ENCODE data around the gene MRPL52.
"Not testable (repeated sequence)": the region's sequence is repeated elsewhere in the genome, so short reads cannot be mapped to it uniquely, and the experiment has no call there.

GRCh38 chr14:22793550-22793949, 36.1 kb upstream of the MRPL52 start:
- TF ChIP-seq POLR2AphosphoS5 (IDR thresholded peaks at IDR 0.05; ENCODE audit: borderline replicate concordance, low read depth, low read length); EZH2 (IDR thresholded peaks at IDR 0.05); FOXP2 (optimal IDR thresholded peaks at IDR 0.05; ENCODE audit: control extremely low read depth, extremely low read length, insufficient read depth): not testable (repeated sequence)

Data from SK-N-MC (cell line).